HG03342 (cell line): ENCODE measurements around the gene FRG2B.
"Not testable (repeated sequence)": the region's sequence is repeated elsewhere in the genome, so short reads cannot be mapped to it uniquely, and the experiment has no call there.

Source experiments
- ATAC-seq: cut with Tn5 transposase; IDR thresholded peaks from one replicate; pipeline ENCODE4 v1.9.1; 2021; ENCODE audit warnings: mild to moderate bottlenecking, moderate library complexity; ENCODE audit not compliant: unreplicated experiment

The FRG2B gene

DNA sequence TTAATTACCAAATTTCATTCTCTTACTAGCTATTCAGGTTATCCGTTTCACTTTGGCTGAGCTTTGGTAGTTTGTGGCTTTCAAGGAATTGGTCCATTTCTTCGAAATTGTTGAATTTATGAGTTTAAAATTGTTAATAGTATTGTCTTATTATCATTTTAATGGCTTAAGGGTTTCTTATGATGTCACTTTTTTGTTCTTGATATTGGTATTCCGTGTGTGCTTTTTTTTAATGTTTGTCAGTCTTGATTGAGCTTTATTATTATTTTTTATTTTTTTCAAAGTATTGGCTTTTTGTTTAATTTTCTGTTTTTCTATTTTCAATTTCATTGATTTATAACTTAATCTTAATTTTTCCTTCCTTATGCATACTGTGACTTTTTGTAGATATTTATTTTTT is 25.9 kb downstream of the FRG2B start:
- ATAC-seq: no peak

DNA sequence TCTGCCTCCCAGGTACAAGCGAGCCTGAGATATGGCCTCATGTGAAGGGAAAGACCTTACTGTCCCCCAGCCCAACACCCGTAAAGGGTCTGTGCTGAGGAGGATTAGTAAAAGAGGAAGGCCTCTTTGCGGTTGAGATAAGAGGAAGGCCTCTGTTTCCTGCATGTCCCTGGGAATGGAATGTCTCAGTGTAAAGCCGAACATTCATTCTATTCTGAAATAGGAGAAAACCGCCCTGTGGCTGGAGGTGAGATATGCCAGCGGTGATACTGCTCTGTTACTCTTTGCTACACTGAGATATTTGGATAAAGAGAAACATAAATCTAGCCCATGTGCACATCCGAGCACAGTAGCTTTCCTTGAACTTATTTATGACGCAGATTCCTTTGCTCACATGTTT is 26.7 kb downstream of the FRG2B start:
- ATAC-seq: not testable (repeated sequence)

DNA sequence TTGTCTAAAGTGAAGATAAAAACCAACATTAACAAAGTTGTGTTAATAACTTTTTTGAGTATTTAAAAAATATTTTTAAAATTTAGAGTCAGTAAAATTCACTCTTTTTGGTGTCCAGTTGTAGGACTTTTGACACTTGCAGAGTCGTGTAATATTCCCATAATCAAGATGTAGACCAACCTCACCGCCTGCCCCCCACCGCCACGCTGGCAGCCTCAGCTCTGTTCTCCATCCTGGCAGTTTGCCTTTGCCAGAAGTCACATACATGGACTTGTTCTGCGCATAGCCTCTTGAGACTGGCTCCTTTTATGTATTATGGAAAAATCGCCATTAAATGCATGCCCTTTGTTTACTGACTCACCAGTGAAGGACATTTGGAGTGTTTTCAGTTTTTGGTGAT is 33.9 kb downstream of the FRG2B start:
- no peak for ATAC-seq

DNA sequence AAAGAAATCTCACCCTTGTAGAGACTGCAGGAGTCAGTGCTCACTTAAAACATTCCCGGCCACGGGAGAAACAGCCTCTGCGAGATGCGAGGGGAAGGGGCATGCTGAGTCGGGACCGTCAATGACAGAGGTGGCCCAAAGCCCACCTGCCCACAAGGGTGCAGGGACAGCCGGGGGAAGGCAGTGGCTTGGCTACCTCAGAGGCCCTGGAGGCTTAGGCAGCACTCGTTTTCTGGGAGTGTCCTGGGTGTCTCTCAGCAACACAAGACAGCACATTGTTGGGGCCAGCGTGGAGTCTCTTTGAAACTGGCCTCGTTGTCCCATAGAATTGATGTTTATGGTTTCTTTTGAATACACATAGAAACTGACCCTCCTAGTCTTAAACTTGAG is 35.6 kb downstream of the FRG2B start:
- no peak for ATAC-seq

DNA sequence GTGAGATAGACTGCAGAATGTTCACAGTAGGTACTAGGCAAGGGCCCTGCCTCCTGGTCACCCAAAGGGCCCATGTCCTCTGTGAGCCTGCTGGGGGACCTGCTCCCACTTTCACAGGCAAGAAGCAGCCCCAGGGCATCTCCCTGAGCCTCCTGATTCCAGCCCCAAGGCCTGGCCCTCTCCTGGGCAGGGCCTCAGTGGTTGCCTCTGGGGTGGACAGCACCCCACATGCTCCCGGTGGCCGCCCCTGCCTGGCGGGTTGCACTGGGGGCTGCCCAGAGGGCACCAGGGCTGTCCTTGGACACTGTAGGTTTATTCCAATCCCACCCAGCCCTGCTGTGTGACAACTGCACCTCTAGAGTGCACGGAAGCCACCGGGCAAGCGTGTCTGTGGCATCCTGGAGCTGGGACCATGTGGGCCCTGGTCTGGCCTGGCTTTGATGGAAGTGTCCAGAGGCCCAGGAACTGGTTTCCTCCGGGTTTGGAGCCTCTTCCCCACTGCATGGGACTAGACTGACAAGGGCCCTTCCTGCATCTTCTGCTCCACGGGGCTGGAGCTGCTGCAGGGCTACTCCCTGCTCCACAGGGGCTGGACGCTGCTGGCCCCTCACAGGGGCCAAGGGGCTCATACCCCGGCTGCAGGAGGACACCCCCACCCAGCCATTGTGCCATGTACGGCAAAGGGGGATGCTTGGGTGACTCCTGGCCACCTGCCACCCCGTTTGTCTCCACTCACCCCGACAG is 36.2 kb downstream of the FRG2B start:
- no peak for ATAC-seq

DNA sequence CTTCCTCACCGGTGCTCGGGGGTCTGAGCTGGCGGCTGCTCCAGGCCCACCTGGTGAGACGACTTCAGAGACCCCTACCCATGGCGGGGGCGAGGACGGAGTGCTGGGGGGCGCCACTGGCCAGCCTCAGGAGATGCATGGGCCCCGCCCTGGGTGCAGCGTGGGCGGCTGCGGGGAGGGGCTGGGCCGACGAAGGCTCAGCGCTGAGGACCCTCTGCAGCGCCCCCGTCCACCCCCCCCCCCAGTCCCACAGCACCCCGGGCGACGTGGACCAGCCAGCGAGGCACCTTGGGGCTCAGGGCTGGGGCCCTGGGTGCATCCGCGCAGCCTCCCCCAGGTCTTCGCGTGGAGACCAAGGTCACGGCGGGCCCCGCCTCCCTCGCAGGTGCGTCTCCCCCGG is 49.6 kb downstream of the FRG2B start:
- not testable (repeated sequence) for ATAC-seq
